Measurements from ENCODE around the gene SLC25A21.

- TF ChIP-seq CTCF (IDR thresholded peaks at IDR 0.05): peak; percentile 17 to 50
- no peak for TF ChIP-seq EP300 (IDR thresholded peaks at IDR 0.05)
- TF ChIP-seq POLR2A (IDR thresholded peaks at IDR 0.05): no peak
- no peak for TF ChIP-seq POLR2AphosphoS5 (IDR thresholded peaks at IDR 0.05)
These were observed 22.0 kb downstream of the SLC25A21 start for GRCh38 chr14:37150414-37150813.

All from suprapubic skin (tissue), 4 donors.